ENCODE results near the gene POMT1.

DNA sequence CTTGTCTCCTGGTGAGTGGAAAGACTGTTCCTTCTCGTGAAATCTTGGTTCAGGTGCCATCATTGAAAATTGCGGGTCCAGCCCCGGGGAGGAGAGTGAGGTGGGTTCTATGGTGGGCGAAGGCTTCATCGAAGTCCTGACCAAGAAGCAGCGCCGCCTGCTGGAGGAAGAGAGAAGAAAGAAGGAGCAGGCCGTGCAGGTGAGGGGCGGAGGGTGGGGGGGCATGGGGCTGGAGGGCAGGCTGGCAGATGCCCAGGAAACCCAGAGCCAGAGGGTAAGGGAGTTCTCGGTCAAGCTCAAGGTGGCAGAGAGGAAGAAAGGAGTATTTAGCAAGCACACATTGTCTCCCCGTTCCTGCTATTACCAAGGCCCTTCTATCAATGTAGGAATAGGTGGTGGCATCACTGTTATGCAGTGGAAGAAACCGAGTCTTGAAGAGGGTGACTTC lies 24.3 kb upstream of the POMT1 start:
- TF ChIP-seq CTCF (conservative IDR thresholded peaks at IDR 0.05 in 1 of 2, IDR thresholded peaks at IDR 0.05 in 1 of 2; ENCODE audit: extremely low read depth in 1 of 2, insufficient read depth in 1 of 2, low read depth in 1 of 2, low read length in 2 of 2) (peak; percentile 45 to 55), EZH2 (IDR thresholded peaks at IDR 0.05; ENCODE audit: borderline replicate concordance, low read length) (no peak)
